ENCODE results near the gene MAEA. TPM values are rescaled to one million over a fixed set of nuclear protein-coding genes. Genes with fewer than 3 reads are reported as not detected.
A peak's percentile ranks its signal among the peaks of the same experiment; 100 is the strongest.

The MAEA gene
- polyA plus RNA-seq, 1 experiment = 73.3 TPM

DNA sequence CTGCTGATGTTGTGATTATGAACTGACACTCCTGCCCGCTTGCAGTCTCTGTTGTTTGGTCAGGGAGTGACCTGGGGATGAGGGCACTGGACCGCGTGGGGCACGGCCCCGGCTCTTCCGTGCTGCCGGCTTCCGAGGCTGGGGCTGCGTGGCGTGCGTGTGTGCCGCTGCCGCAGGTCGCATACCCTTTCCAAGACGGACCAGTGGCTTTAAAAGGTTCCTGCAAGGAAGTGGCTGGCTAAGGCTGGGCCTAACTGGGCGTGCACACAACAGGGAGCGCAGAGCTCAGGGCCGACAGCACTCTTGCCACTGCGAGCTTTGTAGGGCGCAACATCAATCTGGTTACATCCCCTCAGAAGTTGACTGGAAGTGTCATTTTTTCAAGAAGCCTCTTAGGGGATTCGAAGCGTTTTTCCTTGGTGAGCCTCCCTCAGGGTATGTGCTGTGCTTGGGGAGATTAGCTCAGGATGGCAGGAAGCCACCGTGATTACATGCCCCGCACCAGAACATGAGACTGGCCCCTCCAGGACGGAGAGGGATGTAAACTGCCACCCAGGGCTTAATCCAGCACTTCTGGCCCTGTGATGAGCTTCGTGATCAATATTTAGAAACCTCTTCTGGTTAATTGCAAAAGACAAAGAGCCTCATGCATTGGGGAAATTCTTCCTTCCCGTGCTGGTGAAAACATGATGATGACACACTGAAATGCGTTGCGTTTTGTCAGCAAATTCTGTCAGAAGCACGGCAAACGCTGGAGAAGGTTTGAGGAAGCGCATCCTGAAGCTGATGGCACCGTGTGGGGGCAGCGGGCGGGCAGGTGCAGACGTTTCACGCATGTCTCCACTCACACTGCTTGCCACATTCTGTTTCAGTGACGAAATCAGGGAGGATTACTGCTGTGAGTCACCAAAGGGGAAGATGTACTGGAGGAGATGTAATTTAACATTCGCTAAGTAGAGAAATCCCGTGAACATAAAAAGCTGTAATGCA lies 11.1 kb downstream of the MAEA start:
- CTCF ChIA-PET = no interaction called here
- H3K27ac ChIP-seq (ENCODE audit: low read depth, low read length) = peak overlapping the region; percentile 31

GRCh38 chr4:1302159-1302558 lies 12.5 kb downstream of the MAEA start:
- Histone ChIP-seq H3K9me3 (ENCODE audit: control insufficient read depth, insufficient read depth, low read length) (no peaks in the 10 kb centered on the region; the same call in 1 of the 2 replicates), H3K4me3 (ENCODE audit: low read depth, low read length) (no peak overlapping the region), H3K27ac (ENCODE audit: low read depth, low read length) (no peak overlapping the region), H3K27me3 (ENCODE audit: control insufficient read depth, insufficient read depth, low read length) (no peaks in the 10 kb centered on the region)
- CTCF ChIA-PET = no interaction called here
- POLR2A ChIA-PET = no interaction called here
- no peak for DNase-seq (ENCODE audit: low read depth, low spot score)
- no peak for TF ChIP-seq CTCF (IDR thresholded peaks at IDR 0.05; ENCODE audit: low read depth, low read length)

More for the DNA sequence above, 11.1 kb downstream of the MAEA start:
- no peak overlapping the region for H3K4me3 ChIP-seq (ENCODE audit: low read depth, low read length)
- POLR2A ChIA-PET = interaction anchor here (1.2 kb wide), 1 partner anchor 8 kb away, joined by 5 read pairs; no protein-coding TSS in a partner anchor
- TF ChIP-seq CTCF (IDR thresholded peaks at IDR 0.05; ENCODE audit: low read depth, low read length) = no peak
- H3K9me3 ChIP-seq (ENCODE audit: control insufficient read depth, insufficient read depth, low read length) = no peaks in the 10 kb centered on the region; the same call in 1 of the 2 replicates
- no peaks in the 10 kb centered on the region for H3K27me3 ChIP-seq (ENCODE audit: control insufficient read depth, insufficient read depth, low read length)
- DNase-seq (ENCODE audit: low read depth, low spot score) = no peak

GRCh38 chr4:1305261-1305711 lies 15.6 kb downstream of the MAEA start:
- CTCF ChIA-PET = no interaction called here
- DNase-seq (ENCODE audit: low read depth, low spot score) = no peak
- no peak overlapping the region for H3K27ac ChIP-seq (ENCODE audit: low read depth, low read length)
- H3K27me3 ChIP-seq (ENCODE audit: control insufficient read depth, insufficient read depth, low read length) = no peaks in the 10 kb centered on the region
- no peak for TF ChIP-seq CTCF (IDR thresholded peaks at IDR 0.05; ENCODE audit: low read depth, low read length)
- H3K4me3 ChIP-seq (ENCODE audit: low read depth, low read length) = no peak overlapping the region
- peaks cover 11% of the 10 kb centered on the region for H3K9me3 ChIP-seq (ENCODE audit: control insufficient read depth, insufficient read depth, low read length)
- POLR2A ChIA-PET = no interaction called here

DNA sequence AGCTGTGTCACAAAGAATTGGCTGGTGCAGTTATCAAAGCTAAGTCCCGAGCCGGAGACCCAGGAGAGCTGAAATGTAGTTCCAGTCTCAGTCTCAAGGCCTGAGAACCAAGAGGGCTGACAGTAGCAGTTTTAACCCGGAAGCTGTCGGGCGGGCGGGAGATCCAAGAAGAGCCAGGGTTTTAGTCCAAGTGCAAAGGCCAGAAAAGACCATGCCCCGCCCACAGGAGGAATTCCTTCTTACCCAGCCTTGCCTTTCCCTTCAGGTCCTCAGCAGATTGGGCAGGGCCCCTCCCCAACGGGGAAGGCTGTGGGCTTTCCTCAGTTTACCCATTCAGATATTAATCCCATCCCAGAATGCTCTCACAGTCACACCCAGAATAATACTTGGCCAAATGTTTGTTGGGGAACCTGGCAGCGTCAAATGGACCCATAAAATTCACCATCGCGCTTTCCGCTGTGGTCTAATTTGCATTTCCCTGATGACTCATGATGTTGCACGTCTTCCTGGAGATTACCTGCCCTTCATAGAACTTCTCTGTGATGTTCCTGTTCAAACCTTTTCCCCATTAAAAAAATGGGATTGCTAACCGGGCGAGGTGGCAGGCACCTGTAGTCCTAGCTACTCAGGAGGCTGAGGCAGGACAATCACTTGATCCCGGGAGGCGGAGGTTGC lies 16.2 kb downstream of the MAEA start:
- Histone ChIP-seq H3K9me3 (ENCODE audit: control insufficient read depth, insufficient read depth, low read length) (peaks cover 16% of the 10 kb centered on the region), H3K27me3 (ENCODE audit: control insufficient read depth, insufficient read depth, low read length) (no peaks in the 10 kb centered on the region), H3K27ac (ENCODE audit: low read depth, low read length) (no peak overlapping the region), H3K4me3 (ENCODE audit: low read depth, low read length) (no peak overlapping the region)
- TF ChIP-seq CTCF (IDR thresholded peaks at IDR 0.05; ENCODE audit: low read depth, low read length) = no peak
- ChIA-PET POLR2A (no interaction called here), CTCF (no interaction called here)
- DNase-seq (ENCODE audit: low read depth, low spot score) = no peak
